HCT116 (cell line): Measurements from ENCODE around the gene AMBP. TPM values are rescaled to one million over a fixed set of nuclear protein-coding genes. Genes with fewer than 3 reads are reported as not detected.

ENCODE experiments used
- ATAC-seq: fragments of 200-7000 bp; cut with Tn5 transposase; 2 replicates; pipeline ENCODE4 v1.9.1; 2020; ENCODE audit warnings: mild to moderate bottlenecking, moderate library complexity
- BruUV-seq: library from RNA; stranded (reverse); fragments of 400-500 nt; replicated peaks from 2 replicates; lab custom pipeline; 2021; lab: Mats Ljungman, UMichigan
- CTCF ChIA-PET: fragments of 300-600 bp; sonication (Branson Sonifier 250); formaldehyde crosslinking; loops from one replicate; lab custom pipeline; 2021; ENCODE audit warnings: antibody characterized with exemption; lab: Charles Lee
- POLR2A ChIA-PET: fragments of 300-600, 350-600 bp; sonication (Branson Sonifier 250); formaldehyde crosslinking; loops from one replicate; lab custom pipeline; 2021; ENCODE audit warnings: antibody characterized with exemption; lab: Charles Lee
- RAD21 ChIA-PET, 2 experiments: fragments of 300-600 bp; sonication (Branson Sonifier 250); formaldehyde crosslinking; loops; one replicate each; lab custom pipeline; 2023; ENCODE audit warnings: low total read pairs in 2 of 2; ENCODE audit not compliant: uncharacterized antibody in 2 of 2, unreplicated experiment in 2 of 2, low non-redundant PET in 1 of 2; lab: Charles Lee
- DNase-seq: peaks from one replicate; pipeline ENCODE4 v3.0.0-alpha.2; 2010; ENCODE audit warnings: low read depth, low spot score
- H2AFZ ChIP-seq: fragments of 200-600 bp; shearing (Covaris generic), sonication (generic); 2 replicates; pipeline ENCODE4 v1.6.1; 2017; ENCODE audit warnings: low read depth, mixed run types, mixed read lengths, antibody characterized with exemption, low read length; ENCODE audit not compliant: poor library complexity, severe bottlenecking
- H3K27ac ChIP-seq: 2 replicates; pipeline ENCODE4 v1.5.1; 2012; ENCODE audit warnings: low read depth, low read length
- H3K27me3 ChIP-seq: fragments of 200-600 bp; sonication (generic); 2 replicates; pipeline ENCODE4 v1.6.1; 2016; ENCODE audit warnings: mixed run types, low read length, mixed read lengths; ENCODE audit not compliant: insufficient read depth
- H3K36me3 ChIP-seq, 2 experiments: fragments of 200-500 bp in 1 of 2; fragments of 200-600 bp in 1 of 2; sonication (Bioruptor generic) in 1 of 2; sonication (generic) in 1 of 2; 2 replicates each; pipeline versions ENCODE4 v1.5.1 to v1.6.1; 2014 to 2016; ENCODE audit warnings: low read length in 2 of 2, inconsistent platforms in 1 of 2, mixed read lengths in 1 of 2, mixed run types in 1 of 2; ENCODE audit not compliant: insufficient read depth in 2 of 2, control insufficient read depth in 1 of 2
- H3K4me1 ChIP-seq, 2 experiments: fragments of 200-600 bp in 1 of 2; sonication (generic) in 1 of 2; 2 replicates each; pipeline versions ENCODE4 v1.5.1 to v1.6.1; 2012 to 2017; ENCODE audit warnings: low read length in 2 of 2, inconsistent platforms in 1 of 2, mild to moderate bottlenecking in 1 of 2, mixed read lengths in 1 of 2, mixed run types in 1 of 2, moderate library complexity in 1 of 2; ENCODE audit not compliant: insufficient read depth in 2 of 2, control insufficient read depth in 1 of 2
- H3K4me2 ChIP-seq: fragments of 200-600 bp; sonication (generic); 2 replicates; pipeline ENCODE4 v1.6.1; 2017; ENCODE audit warnings: mixed run types, low read length, mixed read lengths
- H3K4me3 ChIP-seq, 2 experiments: fragments of 200-600 bp in 1 of 2; sonication (generic) in 1 of 2; replicated peaks in 1 of 2; 2 replicates each; pipeline ENCODE4 v1.5.1; 2011 to 2016; ENCODE audit warnings: low read length in 2 of 2, control low read depth in 1 of 2, low read depth in 1 of 2, mild to moderate bottlenecking in 1 of 2, mixed read lengths in 1 of 2, mixed run types in 1 of 2
- H3K79me2 ChIP-seq: fragments of 200-600 bp; sonication (generic); 2 replicates; pipeline ENCODE4 v1.6.1; 2017; ENCODE audit warnings: mild to moderate bottlenecking, mixed run types, low read length, moderate library complexity, mixed read lengths; ENCODE audit not compliant: insufficient read depth
- H3K9ac ChIP-seq: fragments of 200-600 bp; sonication (generic); 2 replicates; pipeline ENCODE4 v1.6.1; 2016; ENCODE audit warnings: low read length, mixed read lengths
- H3K9me2 ChIP-seq: fragments of 200-600 bp; sonication (generic), shearing (Covaris generic); 2 replicates; pipeline ENCODE4 v1.6.1; 2017; ENCODE audit warnings: mixed run types, mild to moderate bottlenecking, moderate library complexity; ENCODE audit not compliant: insufficient read depth
- H3K9me3 ChIP-seq, 2 experiments: fragments of 200-500 bp in 1 of 2; fragments of 200-600 bp in 1 of 2; sonication (Bioruptor generic) in 1 of 2; sonication (generic) in 1 of 2; 2 replicates each; pipeline ENCODE4 v1.6.1; 2014 to 2017; ENCODE audit warnings: low read length in 2 of 2, mixed read lengths in 2 of 2, inconsistent platforms in 1 of 2, low read depth in 1 of 2, mild to moderate bottlenecking in 1 of 2, mixed run types in 1 of 2, moderate library complexity in 1 of 2; ENCODE audit not compliant: control insufficient read depth in 1 of 2, insufficient read depth in 1 of 2
- H4K20me1 ChIP-seq: fragments of 200-600 bp; sonication (generic), shearing (Covaris generic); 2 replicates; pipeline ENCODE4 v1.6.1; 2017; ENCODE audit warnings: mixed run types, mild to moderate bottlenecking, moderate library complexity; ENCODE audit not compliant: insufficient read depth
- CBX3 ChIP-seq: IDR thresholded peaks from 2 replicates; pipeline ENCODE4 v1.6.1; 2012; ENCODE audit warnings: low read depth
- EGR1 ChIP-seq: IDR thresholded peaks from 2 replicates; pipeline ENCODE4 v1.6.1; 2012; ENCODE audit warnings: low read depth
- EZH2 ChIP-seq: fragments of 200-600 bp; sonication (generic); IDR thresholded peaks from 2 replicates; pipeline ENCODE4 v1.6.1; 2017; ENCODE audit warnings: antibody characterized with exemption, mixed run types
- EZH2phosphoT487 ChIP-seq: fragments of 200-600 bp; IDR thresholded peaks from 2 replicates; pipeline ENCODE4 v1.6.1; 2018; ENCODE audit warnings: antibody characterized with exemption, borderline replicate concordance
- FOSL1 ChIP-seq: IDR thresholded peaks from 2 replicates; pipeline ENCODE4 v1.6.1; 2012; ENCODE audit warnings: low read depth
- MAX ChIP-seq: IDR thresholded peaks from 2 replicates; pipeline ENCODE4 v1.6.1; 2012
- RAD21 ChIP-seq: IDR thresholded peaks from 2 replicates; pipeline ENCODE4 v1.6.1; 2012; ENCODE audit warnings: low read depth, mild to moderate bottlenecking
- SIN3A ChIP-seq: IDR thresholded peaks from 2 replicates; pipeline ENCODE4 v1.6.1; 2012; ENCODE audit warnings: low read depth
- SP1 ChIP-seq: IDR thresholded peaks from 2 replicates; pipeline ENCODE4 v1.6.1; 2012; ENCODE audit warnings: low read depth
- SRF ChIP-seq: IDR thresholded peaks from 2 replicates; pipeline ENCODE4 v1.6.1; 2012; ENCODE audit warnings: low read depth
- ZBTB33 ChIP-seq: IDR thresholded peaks from 2 replicates; pipeline ENCODE4 v1.6.1; 2011; ENCODE audit warnings: mild to moderate bottlenecking, low read length, moderate library complexity; ENCODE audit not compliant: insufficient replicate concordance; ENCODE audit errors: extremely low read depth
- ZFX ChIP-seq: fragments of 450-650 bp; IDR thresholded peaks from 2 replicates; pipeline ENCODE4 v1.6.1; 2017
- intact Hi-C: fragments of 100-400 bp; cut with micrococcal nuclease; formaldehyde crosslinking; loops from 2 replicates; pipeline ENCODE4 v1.10.0; 2022
- total RNA-seq: library from RNA; stranded (reverse); gene quantifications from one replicate; pipeline ENCODE4 v1.2.1, GENCODE V29; 2021; ENCODE audit not compliant: unreplicated experiment
- TF ChIP-seq, protein P1 (sequence below), 3 experiments: fragments of 200-600 bp in 1 of 3; sonication (generic) in 1 of 3; IDR thresholded peaks in 2 of 3; conservative IDR thresholded peaks in 1 of 3; 2 replicates each; pipeline ENCODE4 v1.5.1; 2012 to 2017; ENCODE audit warnings: low read depth in 2 of 3, low read length in 2 of 3, antibody characterized with exemption in 1 of 3, borderline replicate concordance in 1 of 3, control low read depth in 1 of 3, mild to moderate bottlenecking in 1 of 3, mixed read lengths in 1 of 3, mixed run types in 1 of 3, moderate library complexity in 1 of 3; ENCODE audit not compliant: insufficient read depth in 1 of 3
- TF ChIP-seq, protein P2 (sequence below): IDR thresholded peaks from 2 replicates; pipeline ENCODE4 v1.6.1; 2012

Gene AMBP
- total RNA-seq, 1 experiment from 2014 or later = 1.9 TPM

- no peak for TF ChIP-seq FOSL1
- no peak for TF ChIP-seq EZH2
- TF ChIP-seq EZH2phosphoT487 = no peak
- no peak for TF ChIP-seq SRF
- no peak for TF ChIP-seq ZFX
- TF ChIP-seq, protein P1, sequence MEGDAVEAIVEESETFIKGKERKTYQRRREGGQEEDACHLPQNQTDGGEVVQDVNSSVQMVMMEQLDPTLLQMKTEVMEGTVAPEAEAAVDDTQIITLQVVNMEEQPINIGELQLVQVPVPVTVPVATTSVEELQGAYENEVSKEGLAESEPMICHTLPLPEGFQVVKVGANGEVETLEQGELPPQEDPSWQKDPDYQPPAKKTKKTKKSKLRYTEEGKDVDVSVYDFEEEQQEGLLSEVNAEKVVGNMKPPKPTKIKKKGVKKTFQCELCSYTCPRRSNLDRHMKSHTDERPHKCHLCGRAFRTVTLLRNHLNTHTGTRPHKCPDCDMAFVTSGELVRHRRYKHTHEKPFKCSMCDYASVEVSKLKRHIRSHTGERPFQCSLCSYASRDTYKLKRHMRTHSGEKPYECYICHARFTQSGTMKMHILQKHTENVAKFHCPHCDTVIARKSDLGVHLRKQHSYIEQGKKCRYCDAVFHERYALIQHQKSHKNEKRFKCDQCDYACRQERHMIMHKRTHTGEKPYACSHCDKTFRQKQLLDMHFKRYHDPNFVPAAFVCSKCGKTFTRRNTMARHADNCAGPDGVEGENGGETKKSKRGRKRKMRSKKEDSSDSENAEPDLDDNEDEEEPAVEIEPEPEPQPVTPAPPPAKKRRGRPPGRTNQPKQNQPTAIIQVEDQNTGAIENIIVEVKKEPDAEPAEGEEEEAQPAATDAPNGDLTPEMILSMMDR (IDR thresholded peaks at IDR 0.05 in 2 of 3, conservative IDR thresholded peaks at IDR 0.05 in 1 of 3; ENCODE audit: borderline replicate concordance in 1 of 3, insufficient read depth in 1 of 3, low read depth in 2 of 3, low read length in 2 of 3) = no peak
- TF ChIP-seq, all 23 proteins: peak for 0
- RAD21 ChIA-PET = no interaction called here
- no peak overlapping the region for H2AFZ ChIP-seq
- intact Hi-C loops = no loop called here
- no peak overlapping the region for H3K4me2 ChIP-seq
- ATAC-seq (no peak), DNase-seq (no peak)
- no peaks in the 10 kb centered on the region for H3K36me3 ChIP-seq
- no peaks in the 10 kb centered on the region for H3K79me2 ChIP-seq
- H3K4me1 ChIP-seq = no peaks in the 10 kb centered on the region
- no peak overlapping the region for H3K9ac ChIP-seq
- H3K9me2 ChIP-seq = no peaks in the 10 kb centered on the region
- POLR2A ChIA-PET = no interaction called here
- no peak overlapping the region for H3K27ac ChIP-seq
- H4K20me1 ChIP-seq = no peaks in the 10 kb centered on the region
- H3K27me3 ChIP-seq = no peaks in the 10 kb centered on the region
- no peaks in the 10 kb centered on the region for H3K9me3 ChIP-seq
- BruUV-seq = no TSS peak
- no peak overlapping the region for H3K4me3 ChIP-seq
- CTCF ChIA-PET = no interaction called here
Observed at GRCh38 chr9:114053246-114054005, 24.7 kb downstream of the AMBP start.

DNA sequence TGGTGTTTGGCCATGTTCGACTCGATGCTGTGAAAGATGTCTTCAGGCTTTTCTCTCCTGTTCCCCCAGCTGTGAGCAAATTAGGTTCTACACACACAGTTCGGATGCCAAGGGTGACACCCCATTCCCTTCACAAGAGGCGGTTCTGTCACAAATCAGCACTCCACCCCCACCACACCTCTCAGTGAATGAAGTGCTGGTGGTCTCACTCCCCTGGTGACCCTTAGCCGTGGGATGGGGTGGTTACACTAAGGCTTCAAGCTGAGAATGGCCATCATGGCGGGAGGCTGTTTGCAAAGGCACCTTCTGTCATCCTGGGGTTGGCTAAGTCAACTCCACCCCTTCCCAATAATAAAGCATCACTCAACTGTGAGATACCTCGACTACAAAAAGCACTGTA is 26.4 kb downstream of the AMBP start:
- DNase-seq = no peak
- no peak for TF ChIP-seq ZBTB33
- TF ChIP-seq, protein P2, sequence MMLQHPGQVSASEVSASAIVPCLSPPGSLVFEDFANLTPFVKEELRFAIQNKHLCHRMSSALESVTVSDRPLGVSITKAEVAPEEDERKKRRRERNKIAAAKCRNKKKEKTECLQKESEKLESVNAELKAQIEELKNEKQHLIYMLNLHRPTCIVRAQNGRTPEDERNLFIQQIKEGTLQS = no peak
- TF ChIP-seq EZH2phosphoT487 = no peak
- TF ChIP-seq RAD21 = no peak
- no peak for TF ChIP-seq CBX3
- no peak for TF ChIP-seq EGR1
- TF ChIP-seq SIN3A = no peak
- no peak for TF ChIP-seq SP1
- TF ChIP-seq FOSL1 = no peak
- no peak for TF ChIP-seq ZFX
- no peak for TF ChIP-seq MAX

More for the DNA sequence above, 26.4 kb downstream of the AMBP start:
- no peaks in the 10 kb centered on the region for H4K20me1 ChIP-seq
- intact Hi-C loops = no loop called here
- H2AFZ ChIP-seq = no peak overlapping the region
- BruUV-seq = no TSS peak
- ChIA-PET RAD21 (no interaction called here), POLR2A (no interaction called here), CTCF (no interaction called here)
- H3K4me2 ChIP-seq = no peak overlapping the region
- no peak for ATAC-seq
- no peaks in the 10 kb centered on the region for H3K36me3 ChIP-seq
- H3K4me1 ChIP-seq = no peaks in the 10 kb centered on the region
- no peaks in the 10 kb centered on the region for H3K9me3 ChIP-seq
- H3K9ac ChIP-seq = no peak overlapping the region
- no peaks in the 10 kb centered on the region for H3K27me3 ChIP-seq
- H3K9me2 ChIP-seq = no peaks in the 10 kb centered on the region
- H3K79me2 ChIP-seq = no peaks in the 10 kb centered on the region
- H3K27ac ChIP-seq = no peak overlapping the region
- no peak overlapping the region for H3K4me3 ChIP-seq
